Measurements from ENCODE around the gene INKA2. TPM values are rescaled to one million over a fixed set of nuclear protein-coding genes. Genes with fewer than 3 reads are reported as not detected.
A peak's percentile ranks its signal among the peaks of the same experiment; 100 is the strongest.

INKA2 gene
- total RNA-seq, 2 donors from 2014 or later = 1.0 TPM; not detected in 1

- Histone ChIP-seq H3K36me3 (replicated peaks in 1 of 2; ENCODE audit: insufficient read depth in 1 of 2, low read depth in 2 of 2) (no peaks in the 10 kb centered on the region), H3K27me3 (no peaks in the 10 kb centered on the region), H3K9me3 (no peaks in the 10 kb centered on the region), H3K27ac (no peak overlapping the region), H3K4me3 (no peak overlapping the region), H3K4me1 (no peaks in the 10 kb centered on the region)
- intact Hi-C loops (cut with DNase I) = loop anchor here (10.0 kb wide), 1 partner anchor 271 kb away; the partner anchor contains the start of genes ADORA3 and TMIGD3
- 86 to 87% methylated on average over 7 to 9 of the region's 9 CpGs for WGBS, 2 donors
- ATAC-seq = no peak
- no peak for DNase-seq
- TF ChIP-seq, protein P1, sequence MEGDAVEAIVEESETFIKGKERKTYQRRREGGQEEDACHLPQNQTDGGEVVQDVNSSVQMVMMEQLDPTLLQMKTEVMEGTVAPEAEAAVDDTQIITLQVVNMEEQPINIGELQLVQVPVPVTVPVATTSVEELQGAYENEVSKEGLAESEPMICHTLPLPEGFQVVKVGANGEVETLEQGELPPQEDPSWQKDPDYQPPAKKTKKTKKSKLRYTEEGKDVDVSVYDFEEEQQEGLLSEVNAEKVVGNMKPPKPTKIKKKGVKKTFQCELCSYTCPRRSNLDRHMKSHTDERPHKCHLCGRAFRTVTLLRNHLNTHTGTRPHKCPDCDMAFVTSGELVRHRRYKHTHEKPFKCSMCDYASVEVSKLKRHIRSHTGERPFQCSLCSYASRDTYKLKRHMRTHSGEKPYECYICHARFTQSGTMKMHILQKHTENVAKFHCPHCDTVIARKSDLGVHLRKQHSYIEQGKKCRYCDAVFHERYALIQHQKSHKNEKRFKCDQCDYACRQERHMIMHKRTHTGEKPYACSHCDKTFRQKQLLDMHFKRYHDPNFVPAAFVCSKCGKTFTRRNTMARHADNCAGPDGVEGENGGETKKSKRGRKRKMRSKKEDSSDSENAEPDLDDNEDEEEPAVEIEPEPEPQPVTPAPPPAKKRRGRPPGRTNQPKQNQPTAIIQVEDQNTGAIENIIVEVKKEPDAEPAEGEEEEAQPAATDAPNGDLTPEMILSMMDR (IDR thresholded peaks at IDR 0.05) = no peak
- TF ChIP-seq POLR2A (IDR thresholded peaks at IDR 0.05) = no peak
These were observed 36.8 kb upstream of the INKA2 start for GRCh38 chr1:111775966-111776365.

DNA sequence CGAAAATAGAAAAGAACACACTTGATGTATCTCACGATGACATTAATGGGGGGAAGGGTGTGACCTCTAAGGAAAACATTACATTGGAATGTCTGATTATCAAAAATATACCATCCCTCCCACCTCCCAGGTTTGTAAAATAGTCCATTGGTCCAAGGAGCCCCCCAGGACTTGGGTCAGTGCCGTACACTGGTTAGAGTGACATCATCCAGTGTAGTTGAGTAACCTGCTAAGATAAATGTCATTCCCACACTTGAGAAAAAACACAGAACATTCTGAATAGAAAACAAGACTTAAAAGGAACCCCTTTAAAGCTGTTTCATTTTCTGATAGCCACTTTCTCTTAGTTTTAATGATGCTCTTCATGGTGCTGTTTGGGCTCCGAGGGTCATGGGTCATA is 31.7 kb upstream of the INKA2 start:
- Histone ChIP-seq H3K9me3 (no peaks in the 10 kb centered on the region), H3K4me3 (no peak overlapping the region), H3K36me3 (replicated peaks in 1 of 2; ENCODE audit: insufficient read depth in 1 of 2, low read depth in 2 of 2) (peaks cover 0 to 5% of the 10 kb centered on the region in 2 donors), H3K4me1 (peaks cover 8% of the 10 kb centered on the region), H3K27ac (no peak overlapping the region), H3K27me3 (no peaks in the 10 kb centered on the region)
- intact Hi-C loops (cut with DNase I) = loop anchor here (10.0 kb wide), 1 partner anchor 266 kb away; the partner anchor contains the start of genes ADORA3 and TMIGD3
- no peak for TF ChIP-seq POLR2A (IDR thresholded peaks at IDR 0.05)
- TF ChIP-seq, protein P1 (IDR thresholded peaks at IDR 0.05) = no peak
- 78 to 79% methylated on average over 4 of the region's 4 CpGs for WGBS, 2 donors
- no peak for ATAC-seq
- no peak for DNase-seq

DNA sequence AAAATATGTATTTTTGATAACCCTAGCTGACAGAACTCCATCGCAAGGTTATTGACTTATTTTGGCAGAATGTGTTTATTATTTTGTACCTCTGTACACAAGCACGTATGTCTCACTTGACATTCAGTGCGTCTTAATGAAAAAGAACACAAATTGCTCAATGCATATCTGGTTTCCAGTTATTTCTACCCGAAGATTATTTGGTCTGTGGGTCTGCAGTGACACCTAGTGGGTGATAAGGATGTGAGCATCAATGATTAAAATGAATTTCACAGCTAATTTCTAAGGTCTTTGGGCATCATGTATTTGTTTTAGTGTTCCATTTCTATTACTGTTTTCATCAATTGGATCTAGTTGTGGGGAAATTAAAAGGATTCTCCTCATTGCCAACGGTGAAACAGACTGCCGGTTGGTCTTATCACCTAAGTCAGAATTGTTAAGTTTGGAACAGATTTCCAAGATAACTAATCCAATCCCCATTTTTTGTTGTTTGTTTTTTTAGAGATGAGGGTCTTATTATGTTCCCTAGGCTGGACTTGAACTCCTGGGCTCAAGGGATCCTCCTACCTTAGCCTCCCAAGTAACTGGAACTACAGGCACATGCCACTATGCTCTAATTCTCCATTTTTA is 30.4 kb upstream of the INKA2 start:
- TF ChIP-seq, protein P1 (IDR thresholded peaks at IDR 0.05) = peak; percentile 49 to 92 (median 87)
- no peak for TF ChIP-seq POLR2A (IDR thresholded peaks at IDR 0.05)

DNA sequence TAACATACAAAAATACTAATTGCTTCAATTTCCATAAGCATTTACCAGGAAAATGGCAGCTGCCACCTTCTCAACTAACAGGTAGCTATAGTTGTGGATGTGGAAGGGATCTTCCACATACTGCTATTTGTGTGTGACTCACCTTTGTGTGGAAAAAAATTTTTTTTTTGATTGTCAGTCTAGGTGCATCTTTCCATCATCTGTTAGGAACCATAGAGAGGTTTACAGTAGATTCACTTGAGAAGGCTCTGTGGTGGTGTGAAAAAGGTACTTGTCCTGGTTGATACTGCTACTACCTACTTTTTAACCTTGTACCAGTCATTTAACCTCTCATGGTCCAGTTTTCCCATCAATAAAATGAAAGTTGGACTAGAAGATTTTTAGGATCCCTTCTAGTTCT is 29.4 kb upstream of the INKA2 start:
- H3K9me3 ChIP-seq = no peaks in the 10 kb centered on the region
- H3K4me1 ChIP-seq = peaks cover 8% of the 10 kb centered on the region
- no peak overlapping the region for H3K27ac ChIP-seq
- intact Hi-C loops (cut with DNase I) = no loop called here
- no peaks in the 10 kb centered on the region for H3K27me3 ChIP-seq
- DNase-seq (no peak), ATAC-seq (no peak)
- H3K36me3 ChIP-seq (replicated peaks in 1 of 2; ENCODE audit: insufficient read depth in 1 of 2, low read depth in 2 of 2) = peaks cover 0 to 11% of the 10 kb centered on the region in 2 donors
- H3K4me3 ChIP-seq = no peak overlapping the region
- TF ChIP-seq POLR2A (IDR thresholded peaks at IDR 0.05) = no peak
- TF ChIP-seq, protein P1 (IDR thresholded peaks at IDR 0.05) = no peak

More for the DNA sequence above, 30.4 kb upstream of the INKA2 start:
- DNase-seq = peak; percentile 39 to 58 (median 48)
- peaks cover 8% of the 10 kb centered on the region for H3K4me1 ChIP-seq
- 8 to 18% methylated on average over 6 of the region's 6 CpGs for WGBS, 2 donors
- peaks cover 0 to 6% of the 10 kb centered on the region in 2 donors for H3K36me3 ChIP-seq (replicated peaks in 1 of 2; ENCODE audit: insufficient read depth in 1 of 2, low read depth in 2 of 2)
- intact Hi-C loops (cut with DNase I) = loop anchor here (10.0 kb wide), 1 partner anchor 265 kb away; the partner anchor contains the start of genes ADORA3 and TMIGD3
- no peaks in the 10 kb centered on the region for H3K9me3 ChIP-seq
- no peaks in the 10 kb centered on the region for H3K27me3 ChIP-seq
- H3K27ac ChIP-seq = no peak overlapping the region
- no peak overlapping the region for H3K4me3 ChIP-seq
- ATAC-seq = peak; percentile 73

DNA sequence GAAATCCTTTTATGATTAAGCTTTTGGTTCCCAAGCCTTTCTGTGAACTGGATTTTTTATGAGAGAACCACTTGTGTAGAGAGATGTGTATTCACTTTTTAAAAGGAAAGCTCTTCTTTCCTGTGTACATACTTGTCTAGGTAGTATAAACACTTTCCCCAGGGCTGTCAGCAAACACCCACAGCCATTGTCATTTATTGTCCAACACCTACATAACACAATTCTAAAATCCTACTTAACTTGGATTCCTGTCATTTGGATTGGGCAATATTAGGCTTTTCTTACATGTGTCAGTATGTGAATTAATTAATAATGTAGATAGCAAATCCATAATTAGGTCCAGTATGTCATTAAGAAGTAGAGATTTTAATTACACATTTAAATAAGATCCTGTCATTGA is 28.8 kb upstream of the INKA2 start:
- no peaks in the 10 kb centered on the region for H3K9me3 ChIP-seq
- H3K4me1 ChIP-seq = peaks cover 8% of the 10 kb centered on the region
- TF ChIP-seq, protein P1 (IDR thresholded peaks at IDR 0.05) = no peak
- no peak for TF ChIP-seq POLR2A (IDR thresholded peaks at IDR 0.05)
- ATAC-seq = no peak
- DNase-seq = no peak
- intact Hi-C loops (cut with DNase I) = no loop called here
- no peak overlapping the region for H3K27ac ChIP-seq
- H3K27me3 ChIP-seq = no peaks in the 10 kb centered on the region
- H3K4me3 ChIP-seq = no peak overlapping the region
- H3K36me3 ChIP-seq (replicated peaks in 1 of 2; ENCODE audit: insufficient read depth in 1 of 2, low read depth in 2 of 2) = peaks cover 0 to 13% of the 10 kb centered on the region in 2 donors

Data from body of pancreas (tissue), 4 donors.